Adrenal gland (tissue), 5 donors: Measurements from ENCODE around the gene RUNX1.

Experiments
- CTCF ChIP-seq, 6 experiments: fragments of 450-650 bp in 4 of 6; fragments of 200-600 bp in 2 of 6; sonication (generic) in 1 of 6; IDR thresholded peaks; 1 replicate in 5 of 6; 2 replicates in 1 of 6; pipeline versions ENCODE4 v1.5.1 to v1.8.0; 2016 to 2021; ENCODE audit warnings: antibody characterized with exemption in 6 of 6, mild to moderate bottlenecking in 2 of 6, moderate library complexity in 1 of 6
- POLR2A ChIP-seq, 2 donors: fragments of 450-650 bp; IDR thresholded peaks; one replicate each; pipeline ENCODE4 v1.6.1; 2017; ENCODE audit warnings: antibody characterized with exemption in 2 of 2, mild to moderate bottlenecking in 2 of 2, moderate library complexity in 1 of 2
- donor health status: DM: no; HTN: no; CAD: no.

- TF ChIP-seq CTCF (IDR thresholded peaks at IDR 0.05) (no peak), POLR2A (IDR thresholded peaks at IDR 0.05) (no peak)
Observed at GRCh38 chr21:34949030-34949429, 100.1 kb downstream of the RUNX1 start.
